Measurements from ENCODE around the gene SH3GLB2.

The SH3GLB2 gene

DNA sequence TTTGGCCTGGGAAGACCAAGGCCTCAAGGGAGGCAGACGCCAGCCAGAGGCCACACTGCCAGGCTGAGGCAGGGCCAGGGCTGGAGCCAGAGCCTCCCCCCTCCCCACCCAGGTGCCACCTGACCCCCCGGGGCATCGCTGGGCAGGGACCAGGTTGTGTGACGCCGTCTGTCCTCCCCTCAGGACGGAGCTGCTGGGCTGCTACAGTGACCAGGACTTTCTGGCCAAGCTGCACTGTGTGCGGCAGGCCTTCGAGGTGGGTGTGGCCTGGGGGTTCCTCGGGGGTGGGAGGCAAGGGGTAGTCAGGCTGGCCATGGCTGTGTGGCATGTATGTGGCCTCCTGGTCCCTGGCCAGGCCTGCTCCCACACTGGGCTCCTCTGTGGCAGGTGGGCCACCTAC, 34.9 kb upstream of the SH3GLB2 start:
- no peak for DNase-seq (ENCODE audit: low read depth)
- no peak overlapping the region for H3K4me3 ChIP-seq (ENCODE audit: low read length)
- TF ChIP-seq CTCF (conservative IDR thresholded peaks at IDR 0.05; ENCODE audit: low read depth, low read length), result no peak

GRCh38 chr9:129060991-129061390, 32.9 kb upstream of the SH3GLB2 start:
- no peak for DNase-seq (ENCODE audit: low read depth)
- no peak overlapping the region for H3K4me3 ChIP-seq (ENCODE audit: low read length)
- TF ChIP-seq CTCF (conservative IDR thresholded peaks at IDR 0.05; ENCODE audit: low read depth, low read length), result no peak

GRCh38 chr9:129059796-129060785, 32.0 kb upstream of the SH3GLB2 start:
- DNase-seq (ENCODE audit: low read depth), result no peak
- H3K4me3 ChIP-seq (ENCODE audit: low read length), result no peak overlapping the region
- no peak for TF ChIP-seq CTCF (conservative IDR thresholded peaks at IDR 0.05; ENCODE audit: low read depth, low read length)

DNA sequence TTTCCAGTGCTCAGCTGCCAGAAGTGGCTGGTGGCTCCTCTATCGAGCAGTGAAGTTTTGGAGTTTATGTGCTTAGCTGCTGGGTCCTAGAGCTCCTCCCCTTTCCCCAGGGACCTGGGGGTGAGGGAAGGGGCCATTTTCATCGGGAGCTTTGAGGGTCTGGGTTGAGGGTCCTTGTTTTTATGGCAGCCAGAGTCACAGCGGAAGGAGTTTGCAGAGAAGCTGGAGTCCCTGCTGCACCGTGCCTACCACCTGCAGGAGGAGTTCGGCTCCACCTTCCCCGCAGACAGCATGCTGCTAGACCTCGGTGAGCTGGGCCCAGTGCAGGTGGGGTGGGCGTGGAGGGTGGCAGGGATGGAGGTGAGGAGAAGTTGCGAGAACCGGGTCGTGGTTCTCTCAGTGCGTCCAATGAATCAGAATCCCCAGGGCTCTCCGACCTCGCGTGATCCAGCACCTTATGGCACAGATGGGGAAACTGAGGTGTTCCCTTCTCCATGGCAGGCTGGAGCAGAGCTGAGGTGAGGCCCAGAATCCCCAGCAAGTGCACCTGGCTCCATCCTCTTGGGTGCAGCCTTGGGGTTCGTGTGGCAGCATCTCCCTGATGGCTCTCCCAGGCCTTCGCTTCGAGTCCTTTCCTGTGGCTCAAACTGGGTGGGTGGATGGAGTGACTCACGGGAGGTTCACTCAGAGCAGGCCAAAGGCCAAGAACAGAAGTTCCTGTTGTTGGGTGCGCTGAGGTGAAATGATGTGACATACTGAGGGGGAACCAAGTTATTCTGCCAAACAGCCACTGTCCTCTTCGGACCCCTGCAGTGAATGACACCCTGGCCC, 31.0 kb upstream of the SH3GLB2 start:
- no peak overlapping the region for H3K4me3 ChIP-seq (ENCODE audit: low read length)
- TF ChIP-seq CTCF (conservative IDR thresholded peaks at IDR 0.05; ENCODE audit: low read depth, low read length), result no peak
- no peak for DNase-seq (ENCODE audit: low read depth)

- H3K4me3 ChIP-seq (ENCODE audit: low read length), result no peak overlapping the region
- no peak for TF ChIP-seq CTCF (conservative IDR thresholded peaks at IDR 0.05; ENCODE audit: low read depth, low read length)
- no peak for DNase-seq (ENCODE audit: low read depth)
Measured at GRCh38 chr9:129054163-129054851, 26.2 kb upstream of the SH3GLB2 start.

DNA sequence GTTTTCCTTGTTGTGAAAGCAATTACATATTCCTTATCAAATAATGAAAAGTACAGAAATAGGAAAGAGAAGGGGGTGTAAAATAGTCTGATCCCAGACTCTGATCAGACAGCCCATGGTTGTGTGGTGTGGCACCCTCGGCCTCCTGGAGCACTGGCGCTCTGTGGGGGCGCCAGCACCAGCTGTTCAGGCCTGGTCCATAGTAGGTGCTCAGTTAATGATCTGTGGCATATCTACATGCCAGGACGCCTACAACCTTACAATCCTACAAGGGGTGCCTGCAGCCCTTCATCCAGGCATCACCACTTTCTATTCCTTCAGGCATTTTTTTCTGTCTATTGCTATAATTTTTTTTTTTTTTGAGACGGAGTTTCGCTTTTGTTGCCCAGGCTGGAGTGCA, 24.9 kb upstream of the SH3GLB2 start:
- DNase-seq (ENCODE audit: low read depth), result no peak
- TF ChIP-seq CTCF (conservative IDR thresholded peaks at IDR 0.05; ENCODE audit: low read depth, low read length), result no peak
- no peak overlapping the region for H3K4me3 ChIP-seq (ENCODE audit: low read length)

Data from retinal pigment epithelial cell (primary cell).